Thyroid gland (tissue), 4 donors: ENCODE measurements around the gene RAD17.

ENCODE experiments used
- CTCF ChIP-seq, 6 experiments: fragments of 200-600 bp in 3 of 6; fragments of 450-650 bp in 3 of 6; sonication (generic) in 3 of 6; IDR thresholded peaks; one replicate each; pipeline ENCODE4 v1.5.1; 2016 to 2019; ENCODE audit warnings: antibody characterized with exemption in 6 of 6, mild to moderate bottlenecking in 2 of 6, inconsistent platforms in 1 of 6, moderate library complexity in 1 of 6
- POLR2A ChIP-seq, 2 donors: fragments of 450-650 bp; IDR thresholded peaks; one replicate each; pipeline ENCODE4 v1.6.1; 2017; ENCODE audit warnings: antibody characterized with exemption in 2 of 2, mild to moderate bottlenecking in 2 of 2, moderate library complexity in 1 of 2

- no peak for TF ChIP-seq CTCF (IDR thresholded peaks at IDR 0.05)
- TF ChIP-seq POLR2A (IDR thresholded peaks at IDR 0.05), result no peak
Measured at GRCh38 chr5:69418554-69418953, 48.9 kb downstream of the RAD17 start.
